ENCODE results near the gene SLX4.

- no peak for TF ChIP-seq POLR2A (IDR thresholded peaks at IDR 0.05; ENCODE audit: low read depth, low read length)
- no peak for TF ChIP-seq POLR2AphosphoS5 (IDR thresholded peaks at IDR 0.05; ENCODE audit: insufficient read depth, low read depth, low read length)
- no peak for TF ChIP-seq CTCF (IDR thresholded peaks at IDR 0.05; ENCODE audit: extremely low read depth in 1 of 2, insufficient read depth in 1 of 2, low read depth in 1 of 2, low read length in 2 of 2)
These were observed 22.4 kb downstream of the SLX4 start for GRCh38 chr16:3589001-3589400.
